T47D (cell line): ENCODE measurements around the gene WNT9A.

Experiments used
- DNase-seq, 2 experiments: peaks; one replicate each; pipeline versions ENCODE4 v3.0.0 to v3.0.0-alpha.2; 2011 to 2012; ENCODE audit warnings: low read depth in 1 of 2, low spot score in 1 of 2
- JUND ChIP-seq: IDR thresholded peaks from 2 replicates; pipeline ENCODE4 v1.6.1; 2012; ENCODE audit warnings: low read depth
- in situ Hi-C: cut with HindIII; loops from 2 replicates; pipeline ENCODE4 v1.10.0; 2016; ENCODE audit warnings: low sequenced_read_pairs, low pct_unique_long_range_greater_than_20kb

WNT9A gene

DNA sequence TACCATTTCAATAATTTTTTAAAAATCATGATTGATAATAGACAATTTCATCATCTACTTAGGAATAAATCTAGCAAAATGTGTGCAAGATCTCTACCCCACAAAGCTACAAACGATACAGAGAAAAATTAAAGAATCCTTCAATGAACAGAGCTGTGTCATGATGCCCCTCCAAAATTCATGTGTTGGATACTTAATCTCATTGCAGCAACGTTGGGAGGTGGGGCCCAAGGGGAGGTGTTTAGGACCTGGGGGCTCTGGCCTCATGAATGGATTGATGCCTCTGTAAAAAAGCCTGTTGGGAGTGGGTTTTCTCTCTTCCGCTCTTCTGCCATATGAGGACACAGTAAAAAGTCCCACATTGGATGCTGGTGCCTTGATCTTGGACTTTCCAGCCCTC is 77.4 kb downstream of the WNT9A start:
- DNase-seq = no peak
- in situ Hi-C loops = no loop called here
- TF ChIP-seq JUND = no peak

DNA sequence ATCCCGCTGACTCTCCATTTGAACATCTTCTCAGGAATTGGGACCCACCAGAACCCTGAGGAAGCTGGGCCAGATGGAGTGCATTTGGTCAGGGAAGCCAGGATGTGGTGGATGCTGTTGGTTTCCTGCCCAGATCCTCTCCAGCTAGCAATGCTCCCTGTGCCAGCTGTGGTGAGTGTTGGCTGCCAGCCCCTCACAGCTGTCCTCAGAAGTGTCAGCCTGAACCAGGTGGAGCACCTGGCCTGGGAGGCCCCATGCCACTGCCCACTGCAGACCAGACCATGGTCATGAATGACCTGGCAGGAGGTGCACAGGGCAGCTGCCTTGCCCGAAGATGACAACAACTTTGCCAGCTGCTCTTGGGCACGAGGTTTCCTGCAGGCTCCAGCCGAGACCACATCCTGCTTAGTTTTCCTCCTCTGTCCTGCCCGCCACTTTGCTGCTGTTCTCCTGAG is 77.9 kb downstream of the WNT9A start:
- DNase-seq = no peak
- no peak for TF ChIP-seq JUND
- in situ Hi-C loops = no loop called here

DNA sequence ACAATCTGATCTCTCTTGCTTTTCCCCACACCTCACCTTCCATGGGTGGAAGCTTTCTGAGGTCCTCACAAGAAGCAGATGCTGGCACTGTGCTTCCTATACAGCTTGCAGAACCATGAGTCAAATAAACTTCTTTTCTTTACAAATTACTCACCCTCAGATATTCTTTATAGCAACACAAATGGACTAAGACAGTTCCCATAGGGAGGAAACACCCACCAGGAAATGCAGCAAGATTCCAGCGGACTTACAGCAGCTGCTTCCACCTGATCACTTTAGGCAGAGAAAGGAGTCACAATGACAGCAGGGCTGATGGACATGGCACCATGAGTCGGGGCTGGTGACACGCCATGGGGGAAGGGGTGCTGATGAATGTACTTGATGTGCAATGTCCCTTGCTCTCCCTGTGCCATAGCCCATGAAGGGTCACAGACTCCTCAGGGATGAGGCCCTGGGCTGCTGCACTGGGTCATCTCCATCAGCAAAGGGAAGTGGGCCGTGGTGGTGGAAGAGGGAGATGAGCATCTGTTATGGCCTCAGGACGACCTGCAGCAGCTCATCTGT is 78.4 kb downstream of the WNT9A start:
- in situ Hi-C loops = no loop called here
- no peak for DNase-seq

More for the DNA sequence above, 78.4 kb downstream of the WNT9A start:
- no peak for TF ChIP-seq JUND
